ENCODE measurements around the gene DNAJC22. TPM values are rescaled to one million over a fixed set of nuclear protein-coding genes. Genes with fewer than 3 reads are reported as not detected.

The DNAJC22 gene
- polyA plus RNA-seq, 4 donors = 14.9 to 52.4 (median 20.8) TPM

GRCh38 chr12:49339464-49339861, 7.2 kb upstream of the DNAJC22 start:
- no peak for FAIRE-seq

GRCh38 chr12:49340095-49340870, 6.4 kb upstream of the DNAJC22 start:
- peaks cover 4 to 58% (median 6%) of the 10 kb centered on the region in 3 donors for H3K4me1 ChIP-seq (ENCODE audit: control insufficient read depth in 3 of 3, insufficient read depth in 2 of 3, low read depth in 1 of 3, low read length in 2 of 3)
- 64 to 74% (median 65%) methylated on average over 6 of the region's 6 CpGs for WGBS, 3 donors
- FAIRE-seq (no peak), DNase-seq (no peak)
- H3K27me3 ChIP-seq (ENCODE audit: control insufficient read depth in 3 of 3, insufficient read depth in 3 of 3, low read length in 3 of 3) = peaks cover 3 to 98% (median 21%) of the 10 kb centered on the region in 3 donors
- H3K36me3 ChIP-seq (ENCODE audit: control insufficient read depth in 3 of 3, insufficient read depth in 2 of 3, low read depth in 1 of 3, low read length in 3 of 3) = no peaks in the 10 kb centered on the region
- peaks cover 0 to 4% of the 10 kb centered on the region in 2 donors for H3K9me3 ChIP-seq (ENCODE audit: control insufficient read depth in 2 of 2, insufficient read depth in 1 of 2, low read depth in 1 of 2, low read length in 1 of 2)
- no peak overlapping the region for H3K4me3 ChIP-seq (ENCODE audit: low read depth in 1 of 3, low read length in 3 of 3)
- no peak overlapping the region for H3K27ac ChIP-seq (ENCODE audit: low read depth in 1 of 3, low read length in 2 of 3)

More at GRCh38 chr12:49339464-49339861, 7.2 kb upstream of the DNAJC22 start:
- Histone ChIP-seq H3K27me3 (ENCODE audit: control insufficient read depth in 3 of 3, insufficient read depth in 3 of 3, low read length in 3 of 3) (peaks cover 3 to 98% (median 29%) of the 10 kb centered on the region in 3 donors), H3K4me1 (ENCODE audit: control insufficient read depth in 3 of 3, insufficient read depth in 2 of 3, low read depth in 1 of 3, low read length in 2 of 3) (peaks cover 4 to 56% (median 6%) of the 10 kb centered on the region in 3 donors), H3K9me3 (ENCODE audit: control insufficient read depth in 2 of 2, insufficient read depth in 1 of 2, low read depth in 1 of 2, low read length in 1 of 2) (peaks cover 0 to 6% of the 10 kb centered on the region in 2 donors), H3K36me3 (ENCODE audit: control insufficient read depth in 3 of 3, insufficient read depth in 2 of 3, low read depth in 1 of 3, low read length in 3 of 3) (no peaks in the 10 kb centered on the region), H3K4me3 (ENCODE audit: low read depth in 1 of 3, low read length in 3 of 3) (no peak overlapping the region), H3K27ac (ENCODE audit: low read depth in 1 of 3, low read length in 2 of 3) (no peak overlapping the region)
- WGBS, 3 donors = 11 to 46% (median 12%) methylated on average over 5 of the region's 5 CpGs
- DNase-seq = peak; percentile 72 to 85

GRCh38 chr12:49340971-49341776, 5.5 kb upstream of the DNAJC22 start:
- WGBS, 3 donors = 45 to 50% (median 50%) methylated on average over 14 of the region's 14 CpGs
- Histone ChIP-seq H3K27ac (ENCODE audit: low read depth in 1 of 3, low read length in 2 of 3) (no peak overlapping the region), H3K4me3 (ENCODE audit: low read depth in 1 of 3, low read length in 3 of 3) (no peak overlapping the region), H3K27me3 (ENCODE audit: control insufficient read depth in 3 of 3, insufficient read depth in 3 of 3, low read length in 3 of 3) (peaks cover 0 to 98% (median 20%) of the 10 kb centered on the region in 3 donors), H3K36me3 (ENCODE audit: control insufficient read depth in 3 of 3, insufficient read depth in 2 of 3, low read depth in 1 of 3, low read length in 3 of 3) (no peaks in the 10 kb centered on the region), H3K4me1 (ENCODE audit: control insufficient read depth in 3 of 3, insufficient read depth in 2 of 3, low read depth in 1 of 3, low read length in 2 of 3) (peaks cover 4 to 66% (median 11%) of the 10 kb centered on the region in 3 donors), H3K9me3 (ENCODE audit: control insufficient read depth in 2 of 2, insufficient read depth in 1 of 2, low read depth in 1 of 2, low read length in 1 of 2) (no peaks in the 10 kb centered on the region)
- no peak for FAIRE-seq
- DNase-seq = peak in 1 of 2 donors; percentile 16

- H3K36me3 ChIP-seq (ENCODE audit: control insufficient read depth in 3 of 3, insufficient read depth in 2 of 3, low read depth in 1 of 3, low read length in 3 of 3) = no peaks in the 10 kb centered on the region
- peaks cover 0 to 98% (median 19%) of the 10 kb centered on the region in 3 donors for H3K27me3 ChIP-seq (ENCODE audit: control insufficient read depth in 3 of 3, insufficient read depth in 3 of 3, low read length in 3 of 3)
- no peak for DNase-seq
- H3K9me3 ChIP-seq (ENCODE audit: control insufficient read depth in 2 of 2, insufficient read depth in 1 of 2, low read depth in 1 of 2, low read length in 1 of 2) = no peaks in the 10 kb centered on the region
- peak overlapping the region in 1 of 3 donors; percentile 37 for H3K4me3 ChIP-seq (ENCODE audit: low read depth in 1 of 3, low read length in 3 of 3)
- H3K27ac ChIP-seq (ENCODE audit: low read depth in 1 of 3, low read length in 2 of 3) = no peak overlapping the region
- peaks cover 4 to 70% (median 14%) of the 10 kb centered on the region in 3 donors for H3K4me1 ChIP-seq (ENCODE audit: control insufficient read depth in 3 of 3, insufficient read depth in 2 of 3, low read depth in 1 of 3, low read length in 2 of 3)
- 35 to 57% (median 52%) methylated on average over 20 to 21 of the region's 21 CpGs for WGBS, 3 donors
- no peak for FAIRE-seq
These were observed 5.0 kb upstream of the DNAJC22 start for GRCh38 chr12:49341777-49342065.

GRCh38 chr12:49342066-49342913, 4.4 kb upstream of the DNAJC22 start:
- peaks cover 4 to 70% (median 14%) of the 10 kb centered on the region in 3 donors for H3K4me1 ChIP-seq (ENCODE audit: control insufficient read depth in 3 of 3, insufficient read depth in 2 of 3, low read depth in 1 of 3, low read length in 2 of 3)
- FAIRE-seq = no peak
- H3K36me3 ChIP-seq (ENCODE audit: control insufficient read depth in 3 of 3, insufficient read depth in 2 of 3, low read depth in 1 of 3, low read length in 3 of 3) = no peaks in the 10 kb centered on the region
- no peak overlapping the region for H3K27ac ChIP-seq (ENCODE audit: low read depth in 1 of 3, low read length in 2 of 3)
- H3K27me3 ChIP-seq (ENCODE audit: control insufficient read depth in 3 of 3, insufficient read depth in 3 of 3, low read length in 3 of 3) = peaks cover 0 to 98% (median 20%) of the 10 kb centered on the region in 3 donors
- 1 to 2% (median 2%) methylated on average over 53 to 58 of the region's 58 CpGs for WGBS, 3 donors
- peak; percentile 77 to 85 for DNase-seq
- no peaks in the 10 kb centered on the region for H3K9me3 ChIP-seq (ENCODE audit: control insufficient read depth in 2 of 2, insufficient read depth in 1 of 2, low read depth in 1 of 2, low read length in 1 of 2)
- H3K4me3 ChIP-seq (ENCODE audit: low read depth in 1 of 3, low read length in 3 of 3) = peak overlapping the region in 2 of 3 donors; percentile 33 to 37

- DNase-seq (no peak), FAIRE-seq (no peak)
- WGBS, 3 donors = 2 to 4% (median 3%) methylated on average over 33 of the region's 33 CpGs
- peaks cover 4 to 66% (median 14%) of the 10 kb centered on the region in 3 donors for H3K4me1 ChIP-seq (ENCODE audit: control insufficient read depth in 3 of 3, insufficient read depth in 2 of 3, low read depth in 1 of 3, low read length in 2 of 3)
- peaks cover 0 to 98% (median 20%) of the 10 kb centered on the region in 3 donors for H3K27me3 ChIP-seq (ENCODE audit: control insufficient read depth in 3 of 3, insufficient read depth in 3 of 3, low read length in 3 of 3)
- H3K4me3 ChIP-seq (ENCODE audit: low read depth in 1 of 3, low read length in 3 of 3) = peak overlapping the region in 1 of 3 donors; percentile 33
- no peak overlapping the region for H3K27ac ChIP-seq (ENCODE audit: low read depth in 1 of 3, low read length in 2 of 3)
- no peaks in the 10 kb centered on the region for H3K9me3 ChIP-seq (ENCODE audit: control insufficient read depth in 2 of 2, insufficient read depth in 1 of 2, low read depth in 1 of 2, low read length in 1 of 2)
- H3K36me3 ChIP-seq (ENCODE audit: control insufficient read depth in 3 of 3, insufficient read depth in 2 of 3, low read depth in 1 of 3, low read length in 3 of 3) = no peaks in the 10 kb centered on the region
These were observed 3.6 kb upstream of the DNAJC22 start for GRCh38 chr12:49342914-49343731.

- no peak overlapping the region for H3K4me3 ChIP-seq (ENCODE audit: low read depth in 1 of 3, low read length in 3 of 3)
- no peak for DNase-seq
- no peak overlapping the region for H3K27ac ChIP-seq (ENCODE audit: low read depth in 1 of 3, low read length in 2 of 3)
- 12 to 14% (median 13%) methylated on average over 15 of the region's 15 CpGs for WGBS, 3 donors
- peaks cover 0 to 84% (median 20%) of the 10 kb centered on the region in 3 donors for H3K27me3 ChIP-seq (ENCODE audit: control insufficient read depth in 3 of 3, insufficient read depth in 3 of 3, low read length in 3 of 3)
- peaks cover 6 to 70% (median 14%) of the 10 kb centered on the region in 3 donors for H3K4me1 ChIP-seq (ENCODE audit: control insufficient read depth in 3 of 3, insufficient read depth in 2 of 3, low read depth in 1 of 3, low read length in 2 of 3)
- peaks cover 0 to 8% (median 0%) of the 10 kb centered on the region in 3 donors for H3K36me3 ChIP-seq (ENCODE audit: control insufficient read depth in 3 of 3, insufficient read depth in 2 of 3, low read depth in 1 of 3, low read length in 3 of 3)
- no peaks in the 10 kb centered on the region for H3K9me3 ChIP-seq (ENCODE audit: control insufficient read depth in 2 of 2, insufficient read depth in 1 of 2, low read depth in 1 of 2, low read length in 1 of 2)
- FAIRE-seq = no peak
These were observed 2.1 kb upstream of the DNAJC22 start for GRCh38 chr12:49344486-49345050.
